GM18508 (cell line): ENCODE results near the gene HCN2.
A peak's percentile ranks its signal among the peaks of the same experiment; 100 is the strongest.

ENCODE experiments used
- ATAC-seq: cut with Tn5 transposase; IDR thresholded peaks from one replicate; pipeline ENCODE4 v1.9.1; 2021; ENCODE audit warnings: moderate number of reproducible peaks; ENCODE audit not compliant: insufficient read depth, unreplicated experiment

The HCN2 gene

GRCh38 chr19:570937-571565 lies 18.6 kb upstream of the HCN2 start:
- no peak for ATAC-seq

DNA sequence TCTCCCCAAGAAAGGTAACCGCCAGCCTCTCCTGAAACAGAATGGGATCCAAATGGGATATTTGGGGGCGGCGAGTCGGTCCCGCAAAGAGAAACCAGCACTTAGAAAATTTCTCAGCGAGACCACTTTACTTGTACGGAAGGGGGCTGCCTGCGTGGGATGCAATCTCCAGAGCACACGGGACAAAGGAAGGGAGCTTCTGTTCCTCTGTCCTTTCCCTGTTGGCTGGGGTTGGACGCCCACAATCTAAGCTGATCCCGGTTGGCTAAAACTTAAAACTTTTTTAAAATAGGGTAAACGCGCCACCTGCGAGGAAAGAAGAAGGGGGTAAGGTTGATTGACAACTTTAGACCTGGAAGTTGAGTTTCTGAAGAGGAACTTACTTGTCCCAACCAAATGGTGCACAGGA lies 18.1 kb upstream of the HCN2 start:
- ATAC-seq: no peak

DNA sequence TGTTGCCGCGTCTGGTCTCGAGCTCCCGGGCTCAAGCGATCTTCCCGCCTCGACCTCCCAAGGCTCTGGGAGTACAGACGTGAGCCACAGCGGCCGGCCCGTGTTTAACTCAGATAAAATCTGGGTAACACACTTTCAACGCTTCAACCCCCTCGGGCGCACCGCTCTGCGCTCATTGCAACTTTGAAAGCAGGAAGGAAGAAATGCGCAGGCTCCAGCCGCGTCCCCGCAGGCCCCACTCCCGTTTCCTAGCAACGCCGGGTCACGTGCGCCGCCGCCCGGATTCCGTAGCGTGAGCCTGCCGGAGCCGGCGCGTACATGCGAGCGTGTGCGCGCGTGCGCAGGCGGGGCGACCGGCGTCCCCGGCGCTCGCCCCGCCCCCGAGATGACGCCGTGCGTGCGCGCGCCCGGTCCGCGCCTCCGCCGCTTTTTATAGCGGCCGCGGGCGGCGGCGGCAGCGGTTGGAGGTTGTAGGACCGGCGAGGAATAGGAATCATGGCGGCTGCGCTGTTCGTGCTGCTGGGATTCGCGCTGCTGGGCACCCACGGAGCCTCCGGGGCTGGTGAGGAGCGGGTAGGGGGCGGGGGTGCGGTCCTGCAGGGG lies 17.4 kb upstream of the HCN2 start, which contains the start of gene BSG:
BSG (plus strand) TSS at position 457 of the 603 bp plus-strand sequence; CDS start at position 496, 39 bp downstream.
- ATAC-seq: peak; percentile 64

- ATAC-seq: peak; percentile 12
Observed at GRCh38 chr19:572743-573518, 16.8 kb upstream of the HCN2 start.

DNA sequence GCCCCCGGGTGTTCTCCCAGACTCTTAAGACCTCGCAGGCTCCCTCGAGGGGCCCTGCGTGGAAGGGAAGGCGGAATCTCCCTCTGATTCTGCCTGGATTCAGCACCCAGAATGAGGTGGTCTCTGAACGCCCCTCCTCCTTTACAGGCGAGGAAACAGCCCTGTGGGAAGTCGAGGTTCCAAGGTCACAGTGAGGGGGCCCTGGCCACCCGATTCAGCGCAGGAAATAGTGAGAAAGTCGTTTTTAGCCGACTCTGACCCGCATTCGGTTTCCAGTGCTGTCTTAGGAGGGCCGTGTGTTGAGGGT lies 16.2 kb upstream of the HCN2 start:
- no peak for ATAC-seq

DNA sequence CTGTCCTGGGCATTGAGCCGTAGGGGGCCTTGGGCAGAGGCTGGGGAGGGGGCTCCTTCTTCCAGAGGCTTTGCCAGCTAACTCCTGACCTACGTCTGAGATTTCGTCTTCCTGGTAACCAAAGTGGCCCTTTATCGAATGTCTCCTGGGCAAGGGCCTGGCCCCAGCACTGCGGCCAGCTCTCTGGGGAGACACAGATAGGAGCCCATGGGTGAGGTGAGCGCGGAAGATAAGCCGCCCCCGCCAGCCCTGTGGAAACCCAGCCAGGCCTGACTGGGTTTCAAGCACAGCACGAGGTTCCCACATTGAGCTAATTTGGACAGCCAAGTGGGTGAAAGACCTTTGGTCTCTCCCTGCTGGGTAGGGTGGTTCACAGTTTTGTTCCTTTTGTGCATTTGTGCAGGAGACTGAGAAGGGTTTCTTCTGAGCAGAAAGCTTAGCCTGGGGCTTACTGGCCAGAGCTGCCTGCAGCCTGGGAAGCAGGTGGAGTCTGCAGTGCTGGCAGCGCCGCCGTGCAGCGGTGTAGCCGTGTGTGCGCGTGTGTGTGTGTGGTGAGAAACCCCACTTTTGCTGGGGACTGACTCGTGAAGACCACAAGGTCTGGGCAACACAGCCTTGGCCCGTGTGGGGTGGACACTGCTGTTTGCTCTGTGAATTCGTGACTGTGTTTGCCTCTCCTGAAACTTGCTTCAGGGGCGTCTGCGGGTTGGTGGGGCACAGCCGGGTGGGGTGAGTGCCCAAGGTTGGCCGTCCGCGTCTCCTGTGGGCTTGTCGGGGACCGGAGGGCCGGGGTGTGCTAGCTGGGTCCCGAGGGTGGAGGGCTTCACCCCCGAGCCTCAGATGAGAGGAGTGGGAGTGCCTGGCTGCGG lies 14.8 kb upstream of the HCN2 start:
- no peak for ATAC-seq

DNA sequence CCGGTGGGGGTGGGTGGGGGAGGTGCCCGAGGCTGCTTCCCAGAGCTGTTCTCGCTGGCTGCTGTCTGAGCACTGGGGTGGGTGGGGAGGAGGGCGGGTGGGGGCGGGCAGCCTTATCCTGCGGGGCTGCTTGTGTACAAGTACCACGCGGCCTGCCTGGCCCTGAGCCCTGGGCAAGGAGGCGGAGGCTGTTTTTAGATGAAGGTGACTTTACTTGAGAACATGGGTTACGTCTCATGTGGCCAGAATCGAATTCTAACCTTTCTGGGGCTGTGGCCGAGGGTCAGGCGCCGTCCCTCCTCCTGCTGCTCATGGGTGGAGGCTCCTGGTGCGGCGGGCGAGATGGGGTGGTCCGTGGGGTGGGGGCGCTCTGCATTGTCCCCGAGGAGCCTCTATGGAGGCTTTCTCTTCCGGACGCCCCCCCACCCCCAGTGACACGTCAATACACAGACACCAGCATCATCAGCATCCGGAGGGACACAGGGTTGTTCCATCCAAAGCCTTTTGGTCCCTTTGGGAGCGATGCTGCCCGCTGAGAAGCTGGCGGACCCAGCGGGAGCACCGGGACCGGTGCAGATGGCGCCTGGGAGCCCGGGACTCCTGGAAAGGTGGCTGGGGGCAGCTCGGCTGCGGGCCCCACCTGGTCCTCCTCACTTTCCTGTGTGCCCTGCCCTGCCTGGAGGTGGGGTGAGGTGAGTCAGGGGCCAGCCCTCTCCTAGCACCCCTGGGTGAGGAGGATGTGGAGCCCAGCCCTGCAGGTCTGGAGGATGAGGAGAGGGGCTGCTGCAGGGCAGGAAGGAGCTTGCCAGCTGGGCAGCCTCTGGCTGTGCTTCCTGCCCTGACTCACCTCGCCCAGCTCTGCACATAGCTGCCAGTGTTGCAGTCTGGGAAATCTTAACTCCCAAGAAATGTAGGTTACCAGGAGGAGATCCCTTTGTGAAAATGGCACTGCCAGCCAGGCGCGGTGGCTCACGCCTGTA lies 13.9 kb upstream of the HCN2 start:
- no peak for ATAC-seq

- ATAC-seq: no peak
Observed at GRCh38 chr19:576768-577438, 12.8 kb upstream of the HCN2 start.

GRCh38 chr19:577439-578392 lies 12.0 kb upstream of the HCN2 start:
- no peak for ATAC-seq

DNA sequence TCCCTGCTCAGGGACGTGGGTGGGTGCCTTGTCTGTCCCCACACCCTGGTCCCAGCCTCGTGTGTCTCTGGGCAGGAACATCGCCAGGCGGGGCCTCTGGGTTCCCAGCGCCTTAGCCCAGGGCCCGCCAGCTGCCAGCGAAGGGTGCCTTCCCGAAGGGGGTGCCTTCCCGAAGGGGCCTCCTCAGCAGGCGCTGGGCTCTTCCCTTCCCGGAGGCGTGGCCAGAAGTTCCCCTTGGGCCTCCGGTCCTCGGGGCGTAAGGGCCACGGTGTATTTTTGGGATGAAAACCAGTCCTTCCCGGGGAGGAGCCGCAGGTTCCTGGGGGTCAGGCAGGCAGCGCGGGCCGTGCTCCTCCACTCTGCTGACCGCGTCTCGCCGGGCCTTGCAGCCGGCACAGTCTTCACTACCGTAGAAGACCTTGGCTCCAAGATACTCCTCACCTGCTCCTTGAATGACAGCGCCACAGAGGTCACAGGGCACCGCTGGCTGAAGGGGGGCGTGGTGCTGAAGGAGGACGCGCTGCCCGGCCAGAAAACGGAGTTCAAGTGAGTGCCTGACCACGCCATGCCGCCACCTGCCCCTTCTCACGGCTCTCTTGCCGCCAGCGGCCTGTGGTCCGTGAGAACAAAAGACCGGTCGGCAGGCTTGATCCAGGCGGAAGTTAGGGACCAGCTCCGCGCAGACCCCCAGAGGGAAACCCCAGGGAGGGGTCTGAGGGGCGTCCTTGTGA lies 10.4 kb upstream of the HCN2 start:
- no peak for ATAC-seq

DNA sequence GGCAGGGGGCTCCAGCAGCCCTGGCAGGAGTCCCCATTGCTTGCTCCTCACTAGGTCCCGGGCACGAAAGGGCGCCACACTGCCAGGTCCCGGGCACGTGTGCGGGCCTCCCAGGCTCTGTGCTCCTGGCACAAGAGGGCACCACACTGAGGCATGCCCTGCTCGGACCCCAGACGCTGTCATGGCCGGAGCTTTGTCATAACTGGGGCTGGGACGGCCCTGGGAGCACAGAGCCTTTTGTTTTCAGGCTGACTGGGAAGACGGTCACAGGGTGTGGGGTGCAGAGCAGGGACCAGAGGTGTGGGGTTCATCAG lies 9.9 kb upstream of the HCN2 start:
- no peak for ATAC-seq

- no peak for ATAC-seq
Observed at GRCh38 chr19:580274-580835, 9.3 kb upstream of the HCN2 start.

- ATAC-seq: no peak
Observed at GRCh38 chr19:581399-582111, 8.1 kb upstream of the HCN2 start.

- ATAC-seq: no peak
Observed at GRCh38 chr19:582497-583197, 7.0 kb upstream of the HCN2 start.

GRCh38 chr19:583198-583967 lies 6.3 kb upstream of the HCN2 start:
- ATAC-seq: no peak

DNA sequence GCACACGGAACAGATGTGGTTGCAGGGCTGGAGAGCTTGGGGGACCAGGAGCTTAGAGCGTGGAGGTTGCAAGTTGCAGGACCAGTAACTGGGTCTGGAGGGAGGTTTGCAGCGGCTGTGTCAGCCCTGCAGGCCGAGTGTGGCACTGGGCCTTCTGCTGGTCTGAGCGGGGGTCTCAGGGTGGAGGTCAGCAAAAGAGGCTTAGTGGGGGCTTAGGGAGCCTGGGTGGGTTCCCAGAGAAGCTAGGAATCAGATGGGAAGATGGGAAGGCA lies 5.8 kb upstream of the HCN2 start:
- ATAC-seq: no peak
